GM21367 (cell line): ENCODE measurements around the gene TNNC2.

Experiments used
- ATAC-seq: cut with Tn5 transposase; IDR thresholded peaks from one replicate; pipeline ENCODE4 v1.9.1; 2021; ENCODE audit not compliant: unreplicated experiment

Gene TNNC2

DNA sequence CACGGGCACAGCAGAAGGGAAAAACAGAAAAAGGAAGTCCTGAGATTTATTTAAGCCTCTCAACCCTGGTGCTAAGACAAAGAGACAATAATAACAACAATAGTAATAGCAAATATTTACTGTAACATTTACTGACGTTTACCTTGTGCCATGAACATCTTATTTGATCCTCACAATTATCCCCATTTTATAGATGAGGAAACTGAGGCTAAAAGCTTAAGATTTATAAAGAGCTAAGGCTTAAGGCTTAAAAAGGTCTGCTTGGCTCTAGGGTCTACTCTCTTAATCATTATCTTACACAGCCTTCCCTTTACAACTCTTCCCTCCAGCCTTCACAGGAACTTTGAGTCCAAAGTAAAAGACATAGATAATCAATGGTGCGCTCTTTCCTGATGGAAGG lies 38.8 kb downstream of the TNNC2 start:
- no peak for ATAC-seq

GRCh38 chr20:45783656-45784294 lies 43.3 kb downstream of the TNNC2 start:
- ATAC-seq = no peak

GRCh38 chr20:45782890-45783289 lies 44.2 kb downstream of the TNNC2 start:
- no peak for ATAC-seq

DNA sequence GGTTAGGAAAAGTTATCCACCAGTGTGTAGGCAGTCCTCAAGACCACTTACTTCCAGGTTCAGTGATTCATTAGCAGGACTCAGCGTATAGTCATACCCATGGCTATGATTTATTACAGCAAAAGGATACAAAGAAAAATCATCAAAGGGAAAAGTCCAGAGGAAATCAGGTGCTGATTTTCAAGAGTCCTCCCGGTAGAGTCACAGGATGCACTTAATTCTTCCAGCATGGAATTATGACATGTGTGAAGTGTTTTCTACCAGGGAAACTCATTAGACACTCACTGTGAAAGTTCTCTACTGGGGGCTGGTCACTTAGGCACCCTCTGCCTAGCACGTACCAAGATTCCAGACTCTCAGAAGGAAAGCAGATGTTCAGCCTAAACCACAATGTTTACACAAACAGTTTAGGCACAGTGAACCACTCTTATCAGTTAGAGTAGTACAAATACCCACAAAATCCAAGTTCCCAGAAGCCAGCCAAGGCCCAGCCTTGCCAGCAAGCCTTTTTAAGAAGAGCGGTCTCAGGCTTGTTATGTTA lies 45.7 kb downstream of the TNNC2 start:
- no peak for ATAC-seq

GRCh38 chr20:45780159-45780558 lies 47.0 kb downstream of the TNNC2 start:
- no peak for ATAC-seq

DNA sequence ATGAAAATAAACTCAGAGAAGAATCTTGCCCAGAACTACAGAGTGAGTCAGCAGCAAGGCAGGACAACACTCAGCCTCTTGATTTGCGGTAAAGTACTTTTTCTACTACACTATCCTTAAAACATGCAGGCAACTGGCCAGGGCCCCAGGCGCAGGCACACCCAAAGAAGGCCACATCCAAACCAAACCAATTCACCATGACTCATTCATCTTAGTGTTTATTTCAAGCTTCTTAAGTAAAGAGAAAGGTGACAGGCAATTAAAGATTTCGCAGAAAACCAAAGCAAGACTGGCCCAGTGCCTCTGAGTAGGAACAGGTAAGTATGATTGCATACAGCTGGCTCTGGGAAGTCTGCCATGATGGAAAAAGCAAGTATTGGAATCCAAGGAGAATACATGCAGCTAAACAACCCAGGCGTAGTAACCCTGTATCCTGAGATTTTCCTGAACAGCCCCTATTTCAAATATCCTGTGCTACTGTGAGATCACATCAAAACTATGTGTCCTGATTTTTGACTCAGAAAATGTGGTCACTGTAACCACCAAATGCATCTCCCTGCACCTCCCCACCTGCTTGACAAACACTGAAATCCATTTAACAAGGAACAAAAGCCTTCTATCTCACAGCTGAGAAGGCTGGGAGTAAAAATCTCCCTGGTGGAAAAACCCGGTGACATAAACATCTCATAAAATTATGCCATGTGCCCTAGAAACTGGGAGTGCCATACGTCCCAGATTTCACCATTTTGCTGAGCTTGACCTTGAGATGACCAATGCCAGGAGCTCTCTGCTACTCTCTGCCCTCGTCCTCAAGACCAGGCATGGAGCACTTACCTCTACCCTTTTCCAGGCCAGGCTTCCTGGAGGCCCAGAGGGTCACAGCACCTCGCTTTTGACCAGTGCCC lies 47.8 kb downstream of the TNNC2 start:
- ATAC-seq = no peak

- ATAC-seq = no peak
Measured at GRCh38 chr20:45776931-45777330, 50.2 kb downstream of the TNNC2 start.

GRCh38 chr20:45775411-45775810 lies 51.7 kb downstream of the TNNC2 start:
- no peak for ATAC-seq

DNA sequence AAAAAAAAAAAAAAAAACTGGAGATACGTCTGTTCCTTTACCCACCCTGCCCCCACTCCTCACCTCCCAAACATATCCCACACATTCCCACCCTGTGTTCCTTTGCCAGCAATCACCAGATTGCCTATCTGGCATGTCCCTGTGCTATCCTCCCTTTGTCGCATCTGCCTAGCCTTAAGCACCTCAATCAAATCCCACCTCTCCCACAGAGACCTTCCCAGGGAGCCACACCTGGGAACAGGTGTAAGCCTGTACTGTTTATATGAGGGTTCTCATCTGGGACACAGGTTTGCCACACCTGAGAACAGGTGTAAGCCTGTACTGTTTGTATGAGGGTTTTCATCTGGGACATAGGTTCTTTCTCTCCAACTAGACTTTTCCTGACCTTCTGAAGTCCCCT lies 52.2 kb downstream of the TNNC2 start:
- ATAC-seq = no peak
